ENCODE results near the gene TUBB2A.
A peak's percentile ranks its signal among the peaks of the same experiment; 100 is the strongest.
"Not testable (repeated sequence)": the region's sequence is repeated elsewhere in the genome, so short reads cannot be mapped to it uniquely, and the experiment has no call there.

DNA sequence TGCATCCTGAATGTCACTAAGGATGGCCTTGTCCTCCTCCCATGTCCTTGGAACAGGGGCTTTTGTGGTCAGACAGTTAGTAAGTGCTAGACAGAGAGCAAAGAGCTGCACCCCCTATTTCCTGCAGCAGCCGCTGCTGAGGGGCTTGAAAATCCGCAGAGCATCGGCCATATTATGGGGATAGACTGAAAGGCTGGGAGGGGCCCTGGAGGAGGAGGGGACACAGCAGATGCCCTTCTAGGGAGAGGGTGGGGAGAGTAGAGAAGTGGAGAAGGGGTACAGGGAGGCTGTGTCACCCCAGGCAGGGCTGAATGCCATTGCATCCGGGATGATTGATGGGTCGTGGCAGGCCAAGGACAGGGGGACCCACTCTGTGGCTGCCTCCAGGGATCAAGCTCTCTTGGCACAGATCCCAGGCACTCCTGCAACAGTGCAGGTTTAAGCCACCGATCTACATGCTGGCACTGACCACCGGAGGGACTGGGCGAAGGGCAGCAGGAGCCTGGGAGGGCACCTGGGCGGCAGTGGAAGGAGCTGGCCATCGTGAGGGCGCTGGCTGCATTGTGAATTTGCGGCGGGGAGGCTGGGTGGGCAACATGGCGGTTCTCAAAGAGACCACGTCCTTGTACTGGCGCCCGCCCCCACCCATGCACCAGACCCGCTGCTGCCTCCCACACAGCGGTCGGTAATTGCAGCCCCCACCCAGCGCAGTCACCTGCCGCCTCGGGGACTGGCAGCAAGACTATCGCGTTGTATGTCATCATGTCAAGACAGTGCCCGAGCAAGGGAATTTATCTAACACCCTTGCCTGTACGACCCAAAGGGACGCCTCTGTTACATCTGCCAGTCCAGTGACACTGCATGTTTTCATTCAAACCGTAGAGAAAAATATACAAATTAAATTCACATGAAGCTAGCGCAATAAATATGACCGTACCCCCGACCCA lies 887 bp downstream of the TUBB2A start:
- TF ChIP-seq, protein P1, sequence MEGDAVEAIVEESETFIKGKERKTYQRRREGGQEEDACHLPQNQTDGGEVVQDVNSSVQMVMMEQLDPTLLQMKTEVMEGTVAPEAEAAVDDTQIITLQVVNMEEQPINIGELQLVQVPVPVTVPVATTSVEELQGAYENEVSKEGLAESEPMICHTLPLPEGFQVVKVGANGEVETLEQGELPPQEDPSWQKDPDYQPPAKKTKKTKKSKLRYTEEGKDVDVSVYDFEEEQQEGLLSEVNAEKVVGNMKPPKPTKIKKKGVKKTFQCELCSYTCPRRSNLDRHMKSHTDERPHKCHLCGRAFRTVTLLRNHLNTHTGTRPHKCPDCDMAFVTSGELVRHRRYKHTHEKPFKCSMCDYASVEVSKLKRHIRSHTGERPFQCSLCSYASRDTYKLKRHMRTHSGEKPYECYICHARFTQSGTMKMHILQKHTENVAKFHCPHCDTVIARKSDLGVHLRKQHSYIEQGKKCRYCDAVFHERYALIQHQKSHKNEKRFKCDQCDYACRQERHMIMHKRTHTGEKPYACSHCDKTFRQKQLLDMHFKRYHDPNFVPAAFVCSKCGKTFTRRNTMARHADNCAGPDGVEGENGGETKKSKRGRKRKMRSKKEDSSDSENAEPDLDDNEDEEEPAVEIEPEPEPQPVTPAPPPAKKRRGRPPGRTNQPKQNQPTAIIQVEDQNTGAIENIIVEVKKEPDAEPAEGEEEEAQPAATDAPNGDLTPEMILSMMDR (IDR thresholded peaks at IDR 0.05), result not testable (repeated sequence)
- peak in 1 of 2 donors; percentile 10 for TF ChIP-seq POLR2AphosphoS5 (IDR thresholded peaks at IDR 0.05; ENCODE audit: insufficient read depth in 1 of 2, low read depth in 1 of 2)
